Measurements from ENCODE around the gene ADAMTS2.

The ADAMTS2 gene

GRCh38 chr5:179169836-179170235 is 175.4 kb downstream of the ADAMTS2 start:
- no peak overlapping the region for H3K4me2 ChIP-seq (ENCODE audit: low read depth, low read length, poor library complexity, severe bottlenecking)
- H3K9ac ChIP-seq (ENCODE audit: low read length): no peak overlapping the region
- no peaks in the 10 kb centered on the region for H3K9me3 ChIP-seq (ENCODE audit: insufficient read depth, low read length)
- TF ChIP-seq, protein P1, sequence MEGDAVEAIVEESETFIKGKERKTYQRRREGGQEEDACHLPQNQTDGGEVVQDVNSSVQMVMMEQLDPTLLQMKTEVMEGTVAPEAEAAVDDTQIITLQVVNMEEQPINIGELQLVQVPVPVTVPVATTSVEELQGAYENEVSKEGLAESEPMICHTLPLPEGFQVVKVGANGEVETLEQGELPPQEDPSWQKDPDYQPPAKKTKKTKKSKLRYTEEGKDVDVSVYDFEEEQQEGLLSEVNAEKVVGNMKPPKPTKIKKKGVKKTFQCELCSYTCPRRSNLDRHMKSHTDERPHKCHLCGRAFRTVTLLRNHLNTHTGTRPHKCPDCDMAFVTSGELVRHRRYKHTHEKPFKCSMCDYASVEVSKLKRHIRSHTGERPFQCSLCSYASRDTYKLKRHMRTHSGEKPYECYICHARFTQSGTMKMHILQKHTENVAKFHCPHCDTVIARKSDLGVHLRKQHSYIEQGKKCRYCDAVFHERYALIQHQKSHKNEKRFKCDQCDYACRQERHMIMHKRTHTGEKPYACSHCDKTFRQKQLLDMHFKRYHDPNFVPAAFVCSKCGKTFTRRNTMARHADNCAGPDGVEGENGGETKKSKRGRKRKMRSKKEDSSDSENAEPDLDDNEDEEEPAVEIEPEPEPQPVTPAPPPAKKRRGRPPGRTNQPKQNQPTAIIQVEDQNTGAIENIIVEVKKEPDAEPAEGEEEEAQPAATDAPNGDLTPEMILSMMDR (IDR thresholded peaks at IDR 0.05; ENCODE audit: insufficient read depth, low read length, poor library complexity, severe bottlenecking): no peak
- no peak for TF ChIP-seq EZH2phosphoT487 (conservative IDR thresholded peaks at IDR 0.05; ENCODE audit: low read length)
- H3K27ac ChIP-seq (ENCODE audit: low read depth, low read length): no peak overlapping the region
- no peaks in the 10 kb centered on the region for H3K27me3 ChIP-seq (ENCODE audit: low read length)
- H3K36me3 ChIP-seq (ENCODE audit: low read length): no peaks in the 10 kb centered on the region
- H3K9me2 ChIP-seq (replicated peaks; ENCODE audit: insufficient read depth, low read length): no peaks in the 10 kb centered on the region
- no peaks in the 10 kb centered on the region for H3K79me2 ChIP-seq (ENCODE audit: insufficient read depth, low read length)
- no peak overlapping the region for H3K4me3 ChIP-seq (ENCODE audit: insufficient read depth, low read length, poor library complexity, severe bottlenecking)
- H2AFZ ChIP-seq (ENCODE audit: low read depth, low read length, severe bottlenecking): no peak overlapping the region
- H4K20me1 ChIP-seq (ENCODE audit: low read depth, low read length): no peaks in the 10 kb centered on the region
- H3F3A ChIP-seq (ENCODE audit: insufficient read depth): no peaks in the 10 kb centered on the region

- Histone ChIP-seq H3K4me3 (ENCODE audit: insufficient read depth, low read length, poor library complexity, severe bottlenecking) (no peak overlapping the region), H4K20me1 (ENCODE audit: low read depth, low read length) (no peaks in the 10 kb centered on the region), H2AFZ (ENCODE audit: low read depth, low read length, severe bottlenecking) (no peak overlapping the region), H3K9ac (ENCODE audit: low read length) (no peak overlapping the region), H3K9me3 (ENCODE audit: insufficient read depth, low read length) (no peaks in the 10 kb centered on the region), H3K79me2 (ENCODE audit: insufficient read depth, low read length) (no peaks in the 10 kb centered on the region), H3K27ac (ENCODE audit: low read depth, low read length) (no peak overlapping the region), H3K36me3 (ENCODE audit: low read length) (no peaks in the 10 kb centered on the region), H3K9me2 (replicated peaks; ENCODE audit: insufficient read depth, low read length) (no peaks in the 10 kb centered on the region), H3K4me2 (ENCODE audit: low read depth, low read length, poor library complexity, severe bottlenecking) (no peak overlapping the region), H3K27me3 (ENCODE audit: low read length) (no peaks in the 10 kb centered on the region), H3F3A (ENCODE audit: insufficient read depth) (no peaks in the 10 kb centered on the region)
- TF ChIP-seq EZH2phosphoT487 (conservative IDR thresholded peaks at IDR 0.05; ENCODE audit: low read length): no peak
- TF ChIP-seq, protein P1 (IDR thresholded peaks at IDR 0.05; ENCODE audit: insufficient read depth, low read length, poor library complexity, severe bottlenecking): no peak
Measured at GRCh38 chr5:179168664-179169063, 176.6 kb downstream of the ADAMTS2 start.

- TF ChIP-seq, protein P1 (IDR thresholded peaks at IDR 0.05; ENCODE audit: insufficient read depth, low read length, poor library complexity, severe bottlenecking): no peak
- no peak for TF ChIP-seq EZH2phosphoT487 (conservative IDR thresholded peaks at IDR 0.05; ENCODE audit: low read length)
- Histone ChIP-seq H2AFZ (ENCODE audit: low read depth, low read length, severe bottlenecking) (no peak overlapping the region), H3K27ac (ENCODE audit: low read depth, low read length) (no peak overlapping the region), H3K9me2 (replicated peaks; ENCODE audit: insufficient read depth, low read length) (no peaks in the 10 kb centered on the region), H3K79me2 (ENCODE audit: insufficient read depth, low read length) (no peaks in the 10 kb centered on the region), H3K36me3 (ENCODE audit: low read length) (no peaks in the 10 kb centered on the region), H4K20me1 (ENCODE audit: low read depth, low read length) (no peaks in the 10 kb centered on the region), H3K27me3 (ENCODE audit: low read length) (no peaks in the 10 kb centered on the region), H3K9me3 (ENCODE audit: insufficient read depth, low read length) (no peaks in the 10 kb centered on the region), H3K4me2 (ENCODE audit: low read depth, low read length, poor library complexity, severe bottlenecking) (no peak overlapping the region), H3K4me3 (ENCODE audit: insufficient read depth, low read length, poor library complexity, severe bottlenecking) (no peak overlapping the region), H3K9ac (ENCODE audit: low read length) (no peak overlapping the region), H3F3A (ENCODE audit: insufficient read depth) (no peaks in the 10 kb centered on the region)
Measured at GRCh38 chr5:179167871-179168451, 177.3 kb downstream of the ADAMTS2 start.
